HepG2 (cell line): ENCODE results near the gene ZBED6. TPM values are rescaled to one million over a fixed set of nuclear protein-coding genes. Genes with fewer than 3 reads are reported as not detected.
"Not testable (repeated sequence)": the region's sequence is repeated elsewhere in the genome, so short reads cannot be mapped to it uniquely, and the experiment has no call there.

Source experiments
- ATAC-seq: fragments of 200-7000 bp; cut with Tn5 transposase; 3 replicates; pipeline ENCODE4 v1.9.1; 2020; ENCODE audit warnings: mild to moderate bottlenecking, moderate library complexity
- BruUV-seq: library from RNA; stranded (reverse); fragments of 400-500 nt; replicated peaks from 2 replicates; lab custom pipeline; 2021; lab: Mats Ljungman, UMichigan
- CTCF ChIA-PET: fragments of 300-600 bp; formaldehyde crosslinking; extraction: SDS; loops from one replicate; lab custom pipeline; 2021; ENCODE audit warnings: low total read pairs, inconsistent platforms, low intra/inter-chr PET ratio; lab: Yijun Ruan, JAX
- POLR2A ChIA-PET: fragments of 350-600 bp; sonication (Branson Sonifier 250); formaldehyde crosslinking; loops from one replicate; lab custom pipeline; 2020; ENCODE audit warnings: antibody characterized with exemption, inconsistent platforms; lab: Yijun Ruan, JAX
- DNase-seq: peaks from one replicate; pipeline ENCODE4 v3.0.0-alpha.2; 2015; ENCODE audit warnings: low spot score
- FAIRE-seq: peaks from 3 replicates; lab custom pipeline; 2011; peaks lifted over from hg19 to GRCh38; lab: Jason Lieb, UNC
- H2AFZ ChIP-seq: one replicate; pipeline ENCODE4 v1.6.1; 2011; ENCODE audit warnings: low read length, inconsistent platforms
- H3K27ac ChIP-seq: fragments of 300-600 bp; 3 replicates; pipeline ENCODE4 v1.8.0; 2011; ENCODE audit warnings: mixed run types, mild to moderate bottlenecking, mixed read lengths, low read length, inconsistent platforms; ENCODE audit not compliant: insufficient read depth; ENCODE audit errors: extremely low read length
- H3K27me3 ChIP-seq, 2 experiments: fragments of 200-600 bp in 1 of 2; 2 replicates in 1 of 2; 3 replicates in 1 of 2; pipeline versions ENCODE4 v1.6.0 to v1.8.0; 2011; ENCODE audit warnings: low read length in 2 of 2, mild to moderate bottlenecking in 2 of 2, moderate library complexity in 2 of 2, inconsistent platforms in 1 of 2; ENCODE audit not compliant: insufficient read depth in 2 of 2, control insufficient read depth in 1 of 2
- H3K36me3 ChIP-seq, 2 experiments: fragments of 200-600 bp in 1 of 2; replicated peaks in 1 of 2; 2 replicates in 1 of 2; 3 replicates in 1 of 2; pipeline versions ENCODE4 v1.5.1 to v1.8.0; 2011; ENCODE audit warnings: low read length in 2 of 2, inconsistent platforms in 1 of 2; ENCODE audit not compliant: insufficient read depth in 2 of 2, control insufficient read depth in 1 of 2
- H3K4me1 ChIP-seq: 2 replicates; pipeline ENCODE4 v1.5.1; 2012; ENCODE audit warnings: low read length, inconsistent platforms; ENCODE audit not compliant: insufficient read depth
- H3K4me2 ChIP-seq: 2 replicates; pipeline ENCODE4 v1.6.0; 2011; ENCODE audit warnings: low read depth, low read length, inconsistent platforms
- H3K4me3 ChIP-seq, 3 experiments: fragments of 200-600 bp in 1 of 3; sonication (generic), shearing (Covaris generic) in 1 of 3; replicated peaks in 1 of 3; 2 replicates each; pipeline ENCODE4 v1.5.1; 2011 to 2016; ENCODE audit warnings: low read length in 3 of 3, inconsistent platforms in 2 of 3, low read depth in 2 of 3, mild to moderate bottlenecking in 2 of 3, control low read depth in 1 of 3, mixed read lengths in 1 of 3; ENCODE audit not compliant: insufficient read depth in 1 of 3
- H3K79me2 ChIP-seq: one replicate; pipeline ENCODE4 v1.6.1; 2011; ENCODE audit warnings: low read length, inconsistent platforms; ENCODE audit not compliant: insufficient read depth
- H3K9ac ChIP-seq: 2 replicates; pipeline ENCODE4 v1.6.0; 2011; ENCODE audit warnings: mild to moderate bottlenecking, low read depth, low read length, inconsistent platforms; ENCODE audit not compliant: insufficient read depth
- H3K9me3 ChIP-seq: 2 replicates; pipeline ENCODE4 v1.5.1; 2012; ENCODE audit warnings: mild to moderate bottlenecking, low read length
- H4K20me1 ChIP-seq: 2 replicates; pipeline ENCODE4 v1.6.0; 2011; ENCODE audit warnings: inconsistent platforms, mild to moderate bottlenecking, low read length, moderate library complexity; ENCODE audit not compliant: insufficient read depth
- ELF1 ChIP-seq: sonication (generic); formaldehyde crosslinking; IDR thresholded peaks from 2 replicates; pipeline ENCODE4 v1.4.0; 2020; ENCODE audit warnings: missing genetic modification reagents
- ISX ChIP-seq: sonication (generic); formaldehyde crosslinking; conservative IDR thresholded peaks from 2 replicates; pipeline ENCODE4 v1.5.0; 2020; ENCODE audit warnings: missing genetic modification reagents
- NR2C2 ChIP-seq: sonication (generic); formaldehyde crosslinking; IDR thresholded peaks from 2 replicates; pipeline ENCODE4 v1.4.0; 2020; ENCODE audit warnings: missing genetic modification reagents, mild to moderate bottlenecking, moderate library complexity, borderline replicate concordance
- NR2F2 ChIP-seq: IDR thresholded peaks from 2 replicates; pipeline ENCODE4 v1.6.1; 2012; ENCODE audit warnings: low read depth, inconsistent platforms, borderline replicate concordance
- ZNF12 ChIP-seq: sonication (generic); formaldehyde crosslinking; IDR thresholded peaks from 2 replicates; pipeline ENCODE4 v1.5.0; 2020; ENCODE audit warnings: missing genetic modification reagents
- ZNF720 ChIP-seq: sonication (generic); formaldehyde crosslinking; IDR thresholded peaks from 2 replicates; pipeline ENCODE4 v1.4.0; 2020; ENCODE audit warnings: missing genetic modification reagents
- ZNF740 ChIP-seq: sonication (generic); formaldehyde crosslinking; IDR thresholded peaks from 2 replicates; pipeline ENCODE4 v1.4.0; 2020; ENCODE audit warnings: missing genetic modification reagents
- ZNF788 ChIP-seq: sonication (generic); formaldehyde crosslinking; IDR thresholded peaks from 2 replicates; pipeline ENCODE4 v1.5.0; 2020; ENCODE audit warnings: mild to moderate bottlenecking, missing genetic modification reagents, borderline replicate concordance
- WGBS: methylation state at CpG from one replicate; pipeline ENCODE4 v1.1.6; 2017; ENCODE audit warnings: low lambda C conversion rate; 5-methylcytosine and 5-hydroxymethylcytosine counted together
- in situ Hi-C: cut with HindIII; loops from 2 replicates; pipeline ENCODE4 v1.10.0; 2017; ENCODE audit warnings: low pct_unique_long_range_greater_than_20kb; ENCODE audit not compliant: extremely low pct_ligation_motif_present
- intact Hi-C: fragments of 100-400 bp; cut with micrococcal nuclease; formaldehyde crosslinking; loops from one replicate; pipeline ENCODE4 v1.10.0; 2022; ENCODE audit not compliant: unreplicated experiment
- polyA plus RNA-seq, 8 experiments: library from polyadenylated mRNA; depleted of rRNA in 3 of 8; stranded (reverse) in 7 of 8; unstranded in 1 of 8; fragments of >200 nt; fragmentation: Illumina TruSeq in 4 of 8; extraction: Trizol in 4 of 8; gene quantifications; 2 replicates each; pipeline versions ENCODE4 v1.2.1 to v1.2.3, GENCODE V29; 2011 to 2016; ENCODE audit warnings: low read depth in 4 of 8, missing spikeins in 1 of 8, mixed read lengths in 1 of 8; ENCODE audit not compliant: insufficient read depth in 1 of 8
- total RNA-seq, 5 experiments: library from RNA; depleted of rRNA; stranded (reverse); fragments of >200 nt; fragmentation: Illumina TruSeq; extraction: Trizol; gene quantifications; 2 replicates each; pipeline ENCODE4 v1.2.3, GENCODE V29; 2016; ENCODE audit warnings: low read depth in 1 of 5
- TF ChIP-seq, protein P1 (sequence below): sonication (generic); formaldehyde crosslinking; IDR thresholded peaks from 2 replicates; pipeline ENCODE4 v1.5.0; 2020; ENCODE audit warnings: missing genetic modification reagents, mild to moderate bottlenecking, borderline replicate concordance

ZBED6 gene
- total and polyA plus RNA-seq, 2 of the 13 experiments (the other 11 are each of a cell fraction or from before 2014, with no cell fraction given), result 9.3 to 12.5 TPM

DNA sequence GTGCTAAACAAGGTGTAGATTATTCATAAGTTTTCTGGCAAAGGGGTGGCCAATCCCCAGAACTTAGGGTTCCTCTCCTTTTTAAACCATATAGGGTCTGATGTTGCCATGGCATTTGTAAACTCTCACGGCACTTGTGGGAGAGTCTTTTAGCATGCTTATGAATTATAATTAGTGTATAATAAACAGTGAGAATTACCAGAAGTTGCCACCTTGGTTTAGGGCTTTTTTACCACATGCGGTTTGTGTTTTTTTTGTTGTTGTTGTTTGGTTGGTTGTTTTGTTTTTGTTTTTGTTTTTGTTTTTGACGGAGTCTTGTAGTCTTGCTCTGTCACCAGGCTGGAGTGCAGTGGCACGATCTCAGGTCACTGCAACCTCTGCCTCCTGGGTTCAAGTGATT lies 39.4 kb upstream of the ZBED6 start (continued):
- TF ChIP-seq ZNF788 (CRISPR knock-in tag) (no peak), ISX (CRISPR knock-in tag) (no peak), NR2F2 (no peak), ZNF12 (no peak), ZNF740 (CRISPR knock-in tag) (no peak), ELF1 (CRISPR knock-in tag) (no peak), NR2C2 (no peak), ZNF720 (no peak)
- TF ChIP-seq, protein P1, sequence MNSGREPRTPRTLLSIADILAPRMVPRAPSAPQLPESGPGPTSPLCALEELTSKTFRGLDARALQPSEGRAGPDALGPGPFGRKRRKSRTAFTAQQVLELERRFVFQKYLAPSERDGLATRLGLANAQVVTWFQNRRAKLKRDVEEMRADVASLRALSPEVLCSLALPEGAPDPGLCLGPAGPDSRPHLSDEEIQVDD (CRISPR knock-in tag), result no peak

- DNase-seq, H3K27me3 ChIP-seq, H4K20me1 ChIP-seq, H3K9me3 ChIP-seq, ATAC-seq, H3K4me1 ChIP-seq, H3K79me2 ChIP-seq, CTCF ChIA-PET, BruUV-seq, H3K9ac ChIP-seq, in situ Hi-C loops, FAIRE-seq, H3K4me2 ChIP-seq, H3K4me3 ChIP-seq, intact Hi-C loops, POLR2A ChIA-PET, H2AFZ ChIP-seq, H3K27ac ChIP-seq, H3K36me3 ChIP-seq: not testable (repeated sequence)
- 58% methylated on average over 2 of the region's 2 CpGs for WGBS
These were observed 36.7 kb upstream of the ZBED6 start for GRCh38 chr1:203758749-203759148.
